Ishikawa (cell line): Measurements from ENCODE around the gene RHOU.

Experiments
- CEBPB ChIP-seq: IDR thresholded peaks from 2 replicates; pipeline ENCODE4 v1.6.1; 2012
- EP300 ChIP-seq: IDR thresholded peaks from 2 replicates; pipeline ENCODE4 v1.6.1; 2012; ENCODE audit warnings: borderline replicate concordance
- FOXM1 ChIP-seq: IDR thresholded peaks from 2 replicates; pipeline ENCODE4 v1.6.1; 2012; ENCODE audit warnings: low read depth, borderline replicate concordance
- MAX ChIP-seq: IDR thresholded peaks from 2 replicates; pipeline ENCODE4 v1.6.1; 2012
- RAD21 ChIP-seq: IDR thresholded peaks from 2 replicates; pipeline ENCODE4 v1.6.1; 2012; ENCODE audit warnings: low read depth
- REST ChIP-seq: IDR thresholded peaks from 2 replicates; pipeline ENCODE4 v1.6.1; 2012; ENCODE audit warnings: low read depth, mild to moderate bottlenecking
- TCF12 ChIP-seq: IDR thresholded peaks from 2 replicates; pipeline ENCODE4 v1.6.1; 2012; ENCODE audit warnings: low read depth
- TEAD4 ChIP-seq: IDR thresholded peaks from 2 replicates; pipeline ENCODE4 v1.6.1; 2012
- ZBTB7A ChIP-seq: IDR thresholded peaks from 2 replicates; pipeline ENCODE4 v1.6.1; 2012; ENCODE audit warnings: low read depth

- TF ChIP-seq CEBPB (no peak), EP300 (no peak), RAD21 (no peak), TEAD4 (no peak), TCF12 (no peak), ZBTB7A (no peak), MAX (no peak), REST (no peak), FOXM1 (no peak)
These were observed 25.7 kb downstream of the RHOU start for GRCh38 chr1:228760979-228761378.
